ENCODE results near the gene FIP1L1.

- TF ChIP-seq EZH2 (IDR thresholded peaks at IDR 0.05; ENCODE audit: borderline replicate concordance, control insufficient read depth, low read depth, low read length): no peak
- no peak for TF ChIP-seq MLLT1 (IDR thresholded peaks at IDR 0.05)
- no peak for TF ChIP-seq PAX8 (IDR thresholded peaks at IDR 0.05)
- TF ChIP-seq RBBP5 (conservative IDR thresholded peaks at IDR 0.05): no peak
- TF ChIP-seq CTCF (IDR thresholded peaks at IDR 0.05 in 2 of 3, conservative IDR thresholded peaks at IDR 0.05 in 1 of 3; ENCODE audit: control insufficient read depth in 2 of 3, extremely low read depth in 1 of 3, insufficient read depth in 1 of 3, low read depth in 3 of 3, low read length in 3 of 3): no peak
- TF ChIP-seq GATAD2B (conservative IDR thresholded peaks at IDR 0.05; ENCODE audit: low read depth): no peak
- no peak for TF ChIP-seq TAF1 (IDR thresholded peaks at IDR 0.05; ENCODE audit: borderline replicate concordance, low read depth, low read length)
- no peak for TF ChIP-seq CBX3 (IDR thresholded peaks at IDR 0.05; ENCODE audit: borderline replicate concordance, low read depth)
- no peak for TF ChIP-seq EP300 (IDR thresholded peaks at IDR 0.05; ENCODE audit: borderline replicate concordance in 1 of 2, control insufficient read depth in 1 of 2, low read depth in 2 of 2, low read length in 2 of 2)
- no peak for TF ChIP-seq ATF3 (IDR thresholded peaks at IDR 0.05; ENCODE audit: borderline replicate concordance, extremely low read depth, low read depth, low read length)
- no peak for TF ChIP-seq MAX (IDR thresholded peaks at IDR 0.05; ENCODE audit: low read depth, low read length)
- TF ChIP-seq SREBF2 (IDR thresholded peaks at IDR 0.05; ENCODE audit: low read length): no peak
- TF ChIP-seq SMC3 (IDR thresholded peaks at IDR 0.05; ENCODE audit: borderline replicate concordance, low read length): no peak
Observed at GRCh38 chr4:53480909-53481308, 103.5 kb downstream of the FIP1L1 start.

All from GM12878 (cell line).